Stimulated activated CD8-positive, alpha-beta memory T cell treated with anti-CD3 and anti-CD28 coated beads, Interleukin-4, amount 100 ng/mL, for 1 hour (primary cell): ENCODE data around the gene DNAAF8.
"Not testable (repeated sequence)": the region's sequence is repeated elsewhere in the genome, so short reads cannot be mapped to it uniquely, and the experiment has no call there.

ENCODE experiments used
- DNase-seq, 2 donors: peaks; one replicate each; pipeline ENCODE4 v3.0.0-alpha.2; 2020; ENCODE audit warnings: low read depth in 2 of 2, low spot score in 1 of 2

The DNAAF8 gene

GRCh38 chr16:4780235-4780634 is 45.9 kb downstream of the DNAAF8 start:
- DNase-seq, result no peak

GRCh38 chr16:4783251-4783950 is 49.1 kb downstream of the DNAAF8 start:
- no peak for DNase-seq

- DNase-seq, result no peak
Observed at GRCh38 chr16:4783951-4784336, 49.6 kb downstream of the DNAAF8 start.

- not testable (repeated sequence) for DNase-seq
Observed at GRCh38 chr16:4784444-4784987, 50.2 kb downstream of the DNAAF8 start.

GRCh38 chr16:4785758-4786433 is 51.6 kb downstream of the DNAAF8 start:
- no peak for DNase-seq

GRCh38 chr16:4787068-4787467 is 52.7 kb downstream of the DNAAF8 start:
- no peak for DNase-seq

- DNase-seq, result no peak
Observed at GRCh38 chr16:4787627-4788482, 53.5 kb downstream of the DNAAF8 start, which contains the start of gene SEPTIN12. Gene SEPTIN12 (minus strand): TSS chr16:4788345. CDS start chr16:4787645, 700 bp downstream.

GRCh38 chr16:4788489-4788889 is 54.2 kb downstream of the DNAAF8 start:
- no peak for DNase-seq

- DNase-seq, result no peak
Observed at GRCh38 chr16:4788910-4789309, 54.6 kb downstream of the DNAAF8 start.

GRCh38 chr16:4790261-4790660 is 55.9 kb downstream of the DNAAF8 start:
- DNase-seq, result no peak

- no peak for DNase-seq
Observed at GRCh38 chr16:4790871-4791270, 56.5 kb downstream of the DNAAF8 start.

- no peak for DNase-seq
Observed at GRCh38 chr16:4792951-4793513, 58.7 kb downstream of the DNAAF8 start.

GRCh38 chr16:4795181-4795827 is 61.0 kb downstream of the DNAAF8 start, which contains the start of gene SMIM22:
Gene SMIM22 (plus strand): TSS chr16:4795369. CDS start chr16:4795735, 366 bp downstream.
- DNase-seq, result no peak

GRCh38 chr16:4795828-4796572 is 61.7 kb downstream of the DNAAF8 start:
- DNase-seq, result no peak

GRCh38 chr16:4796982-4797804 is 62.9 kb downstream of the DNAAF8 start:
- no peak for DNase-seq

GRCh38 chr16:4797805-4798252 is 63.5 kb downstream of the DNAAF8 start:
- no peak for DNase-seq

- DNase-seq, result no peak
Observed at GRCh38 chr16:4798456-4798855, 64.1 kb downstream of the DNAAF8 start.
